Upper lobe of left lung (tissue), 6 donors: ENCODE measurements around the gene BLOC1S5. TPM values are rescaled to one million over a fixed set of nuclear protein-coding genes. Genes with fewer than 3 reads are reported as not detected.
A peak's percentile ranks its signal among the peaks of the same experiment; 100 is the strongest.

Source experiments
- ATAC-seq, 2 donors: fragments of 200-7000 bp; cut with Tn5 transposase; one replicate each; pipeline ENCODE4 v1.9.1; 2022; ENCODE audit warnings: mild to moderate bottlenecking in 2 of 2, moderate library complexity in 2 of 2; ENCODE audit not compliant: low FRiP score in 2 of 2
- DNase-seq, 2 donors: peaks; one replicate each; pipeline ENCODE4 v3.0.0-alpha.2; 2019 to 2020
- H3K27ac ChIP-seq, 4 donors: fragments of 200-600 bp; sonication (generic); one replicate each; pipeline ENCODE4 v1.5.1; 2016 to 2019
- H3K27me3 ChIP-seq, 4 donors: fragments of 200-600 bp; sonication (generic); one replicate each; pipeline ENCODE4 v1.5.1; 2017 to 2019
- H3K36me3 ChIP-seq, 4 donors: fragments of 200-600 bp; sonication (generic); one replicate each; pipeline ENCODE4 v1.5.1; 2016 to 2019
- H3K4me1 ChIP-seq, 4 donors: fragments of 200-600 bp; sonication (generic); one replicate each; pipeline ENCODE4 v1.5.1; 2018 to 2019
- H3K4me3 ChIP-seq, 4 donors: fragments of 200-600 bp; sonication (generic); one replicate each; pipeline ENCODE4 v1.5.1; 2017 to 2019; ENCODE audit warnings: mild to moderate bottlenecking in 2 of 4, moderate library complexity in 1 of 4
- H3K9me3 ChIP-seq, 4 donors: fragments of 200-600 bp; sonication (generic); one replicate each; pipeline ENCODE4 v1.5.1; 2018 to 2019
- CTCF ChIP-seq, 6 experiments: fragments of 450-650 bp in 4 of 6; fragments of 200-600 bp in 2 of 6; sonication (generic) in 2 of 6; IDR thresholded peaks; one replicate each; pipeline ENCODE4 v1.5.1; 2016 to 2019; ENCODE audit warnings: antibody characterized with exemption in 6 of 6
- EP300 ChIP-seq, 4 donors: sonication (generic); formaldehyde crosslinking; IDR thresholded peaks; one replicate each; pipeline ENCODE4 v1.5.1; 2017; ENCODE audit warnings: antibody characterized with exemption in 4 of 4, control low read depth in 2 of 4
- POLR2A ChIP-seq, 4 donors: fragments of 450-650 bp; IDR thresholded peaks; one replicate each; pipeline ENCODE4 v1.5.1; 2016 to 2017; ENCODE audit warnings: antibody characterized with exemption in 4 of 4, mild to moderate bottlenecking in 2 of 4
- POLR2AphosphoS5 ChIP-seq, 2 donors: sonication (generic); formaldehyde crosslinking; IDR thresholded peaks; one replicate each; pipeline ENCODE4 v1.5.1; 2017; ENCODE audit warnings: antibody characterized with exemption in 2 of 2
- WGBS, 2 donors: methylation state at CpG; one replicate each; pipeline ENCODE4 v1.1.5; 2017 to 2018; 5-methylcytosine and 5-hydroxymethylcytosine counted together
- total RNA-seq, 6 donors: library from RNA; depleted of rRNA in 4 of 6; stranded (reverse); fragments of >200 nt in 4 of 6; gene quantifications; one replicate each; pipeline versions ENCODE4 v1.1.0 to v1.2.1, GENCODE V29; 2016 to 2021
- donor health status: DM: no; HTN: no; CAD: no; lungs with moderate emphysema.
- donor health status: DM: no; HTN: yes; CAD: no; lungs with severe emphysema.

The BLOC1S5 gene
- total RNA-seq, 6 donors from 2014 or later = 10.0 to 15.0 (median 11.9) TPM

- H3K27ac ChIP-seq = peak overlapping the region in 1 of 4 donors; percentile 26
- 86 to 88% methylated on average over 8 of the region's 8 CpGs for WGBS, 2 donors
- no peak for ATAC-seq
Observed at GRCh38 chr6:7976485-7977056, 87.6 kb downstream of the BLOC1S5 start.

GRCh38 chr6:7975764-7976146 is 88.4 kb downstream of the BLOC1S5 start:
- Histone ChIP-seq H3K4me3 (no peak overlapping the region), H3K9me3 (no peaks in the 10 kb centered on the region), H3K27me3 (no peaks in the 10 kb centered on the region), H3K36me3 (no peaks in the 10 kb centered on the region), H3K4me1 (peaks cover 17 to 32% (median 23%) of the 10 kb centered on the region in 4 donors), H3K27ac (peak overlapping the region; percentile 4 to 59 (median 22))
- WGBS, 2 donors = 20 to 29% methylated on average over 5 to 8 of the region's 8 CpGs
- no peak for TF ChIP-seq POLR2AphosphoS5 (IDR thresholded peaks at IDR 0.05)
- no peak for TF ChIP-seq EP300 (IDR thresholded peaks at IDR 0.05)
- TF ChIP-seq CTCF (IDR thresholded peaks at IDR 0.05) = no peak
- TF ChIP-seq POLR2A (IDR thresholded peaks at IDR 0.05) = no peak
- peak; percentile 29 to 50 for ATAC-seq
- DNase-seq = no peak

More at GRCh38 chr6:7976485-7977056, 87.6 kb downstream of the BLOC1S5 start:
- Histone ChIP-seq H3K4me1 (peaks cover 17 to 32% (median 23%) of the 10 kb centered on the region in 4 donors), H3K9me3 (no peaks in the 10 kb centered on the region), H3K36me3 (no peaks in the 10 kb centered on the region), H3K27me3 (no peaks in the 10 kb centered on the region), H3K4me3 (no peak overlapping the region)
- TF ChIP-seq EP300 (IDR thresholded peaks at IDR 0.05) (no peak), CTCF (IDR thresholded peaks at IDR 0.05) (no peak), POLR2A (IDR thresholded peaks at IDR 0.05) (no peak), POLR2AphosphoS5 (IDR thresholded peaks at IDR 0.05) (no peak)
- no peak for DNase-seq

- Histone ChIP-seq H3K36me3 (no peaks in the 10 kb centered on the region), H3K27me3 (no peaks in the 10 kb centered on the region), H3K4me1 (peaks cover 17 to 32% (median 23%) of the 10 kb centered on the region in 4 donors), H3K9me3 (peaks cover 0 to 5% (median under 1%) of the 10 kb centered on the region in 4 donors), H3K4me3 (no peak overlapping the region), H3K27ac (peak overlapping the region; percentile 4 to 59 (median 26))
- peak in 1 of 2 donors; percentile 63 for DNase-seq
- TF ChIP-seq EP300 (IDR thresholded peaks at IDR 0.05) = peak in 1 of 4 donors; percentile 17
- TF ChIP-seq CTCF (IDR thresholded peaks at IDR 0.05) = no peak
- TF ChIP-seq POLR2A (IDR thresholded peaks at IDR 0.05) = no peak
- peak; percentile 66 to 72 for TF ChIP-seq POLR2AphosphoS5 (IDR thresholded peaks at IDR 0.05)
- 3 to 10% methylated on average over 14 to 18 of the region's 18 CpGs for WGBS, 2 donors
- peak; percentile 87 to 94 for ATAC-seq
Observed at GRCh38 chr6:7974938-7975763, 89.0 kb downstream of the BLOC1S5 start.

GRCh38 chr6:7974565-7974937 is 89.6 kb downstream of the BLOC1S5 start:
- H3K4me3 ChIP-seq = no peak overlapping the region
- peak overlapping the region in 2 of 4 donors; percentile 25 to 59 for H3K27ac ChIP-seq
- no peak for ATAC-seq

More at GRCh38 chr6:7974565-7974937, 89.6 kb downstream of the BLOC1S5 start:
- WGBS, 2 donors = 9 to 17% methylated on average over 4 to 5 of the region's 5 CpGs
- TF ChIP-seq CTCF (IDR thresholded peaks at IDR 0.05) = no peak
- Histone ChIP-seq H3K9me3 (peaks cover 0 to 8% (median 1%) of the 10 kb centered on the region in 4 donors), H3K27me3 (no peaks in the 10 kb centered on the region), H3K36me3 (no peaks in the 10 kb centered on the region), H3K4me1 (peaks cover 17 to 32% (median 23%) of the 10 kb centered on the region in 4 donors)
- no peak for DNase-seq
